OCI-LY7 (cell line): ENCODE results near the gene CT55. TPM values are rescaled to one million over a fixed set of nuclear protein-coding genes. Genes with fewer than 3 reads are reported as not detected.
"Not testable (repeated sequence)": the region's sequence is repeated elsewhere in the genome, so short reads cannot be mapped to it uniquely, and the experiment has no call there.

ENCODE experiments used
- BruUV-seq: library from RNA; stranded (reverse); fragments of 400-500 nt; replicated peaks from 2 replicates; lab custom pipeline; 2021; lab: Mats Ljungman, UMichigan
- CTCF ChIA-PET: fragments of 300-600 bp; sonication (Branson Sonifier 250); formaldehyde crosslinking; loops from one replicate; lab custom pipeline; 2022; ENCODE audit warnings: antibody characterized with exemption; ENCODE audit not compliant: unreplicated experiment; lab: Charles Lee
- POLR2A ChIA-PET: fragments of 300-600 bp; sonication (Branson Sonifier 250); formaldehyde crosslinking; loops from one replicate; lab custom pipeline; 2022; ENCODE audit warnings: antibody characterized with exemption; lab: Charles Lee
- DNase-seq: peaks from one replicate; pipeline ENCODE4 v3.0.0-alpha.2; 2015; ENCODE audit warnings: low spot score
- H2AFZ ChIP-seq: fragments of 200-600 bp; sonication (generic), shearing (Covaris generic); 2 replicates; pipeline ENCODE4 v1.6.1; 2014; ENCODE audit warnings: mild to moderate bottlenecking, antibody characterized with exemption, low read length, moderate library complexity
- H3K27ac ChIP-seq: fragments of 200-600 bp; sonication (generic); 2 replicates; pipeline ENCODE4 v1.5.1; 2014; ENCODE audit warnings: mixed run types, low read depth, mild to moderate bottlenecking, moderate library complexity, low read length, inconsistent platforms; ENCODE audit not compliant: poor library complexity, severe bottlenecking
- H3K36me3 ChIP-seq: fragments of 200-600 bp; sonication (generic); 2 replicates; pipeline ENCODE4 v1.6.1; 2014; ENCODE audit warnings: mild to moderate bottlenecking, antibody characterized with exemption, low read length, moderate library complexity, mixed read lengths; ENCODE audit not compliant: insufficient read depth
- H3K4me1 ChIP-seq: fragments of 200-600 bp; sonication (generic); 2 replicates; pipeline ENCODE4 v1.5.1; 2014; ENCODE audit warnings: mild to moderate bottlenecking, low read length; ENCODE audit not compliant: insufficient read depth, poor library complexity, severe bottlenecking
- H3K4me2 ChIP-seq: fragments of 200-600 bp; sonication (generic); 2 replicates; pipeline ENCODE4 v1.6.1; 2014; ENCODE audit warnings: mild to moderate bottlenecking, low read length
- H3K4me3 ChIP-seq: fragments of 200-600 bp; sonication (generic); 2 replicates; pipeline ENCODE4 v1.5.1; 2014; ENCODE audit warnings: mild to moderate bottlenecking, low read depth, low read length; ENCODE audit not compliant: poor library complexity, severe bottlenecking
- H3K79me2 ChIP-seq: fragments of 200-600 bp; sonication (generic); 2 replicates; pipeline ENCODE4 v1.6.1; 2016; ENCODE audit warnings: low read depth, mild to moderate bottlenecking, low read length, moderate library complexity, mixed read lengths; ENCODE audit not compliant: insufficient read depth
- H3K9me2 ChIP-seq: fragments of 200-600 bp; sonication (generic); 2 replicates; pipeline ENCODE4 v1.6.1; 2016; ENCODE audit warnings: mild to moderate bottlenecking, low read length, mixed read lengths; ENCODE audit not compliant: insufficient read depth
- H3K9me3 ChIP-seq: fragments of 200-600 bp; sonication (generic); 2 replicates; pipeline ENCODE4 v1.6.1; 2014; ENCODE audit warnings: mild to moderate bottlenecking, mixed run types, low read length, mixed read lengths
- H4K20me1 ChIP-seq: fragments of 200-600 bp; sonication (generic); 2 replicates; pipeline ENCODE4 v1.6.1; 2014; ENCODE audit warnings: mild to moderate bottlenecking, antibody characterized with exemption, low read length, moderate library complexity, mixed read lengths; ENCODE audit not compliant: insufficient read depth
- EZH2phosphoT487 ChIP-seq: fragments of 200-600 bp; sonication (generic); IDR thresholded peaks from 2 replicates; pipeline ENCODE4 v1.6.1; 2018; ENCODE audit warnings: low read depth, borderline replicate concordance, mild to moderate bottlenecking, mixed run types, antibody characterized with exemption, low read length, moderate library complexity, mixed read lengths
- intact Hi-C: fragments of 100-400 bp; cut with micrococcal nuclease; formaldehyde crosslinking; loops from one replicate; pipeline ENCODE4 v1.10.0; 2022; ENCODE audit not compliant: unreplicated experiment
- total RNA-seq, 2 experiments: library from RNA; depleted of rRNA in 1 of 2; stranded (reverse); fragments of >200 nt in 1 of 2; shearing (Covaris generic) in 1 of 2; gene quantifications; 2 replicates each; pipeline ENCODE4 v1.2.3, GENCODE V29; 2014 to 2022
- TF ChIP-seq, protein P1 (sequence below): fragments of 200-600 bp; sonication (generic); conservative IDR thresholded peaks from 2 replicates; pipeline ENCODE4 v1.5.1; 2014; ENCODE audit warnings: mild to moderate bottlenecking, antibody characterized with exemption, low read length, moderate library complexity, mixed read lengths

Gene CT55
- total RNA-seq, 2 experiments from 2014 or later: not detected

DNA sequence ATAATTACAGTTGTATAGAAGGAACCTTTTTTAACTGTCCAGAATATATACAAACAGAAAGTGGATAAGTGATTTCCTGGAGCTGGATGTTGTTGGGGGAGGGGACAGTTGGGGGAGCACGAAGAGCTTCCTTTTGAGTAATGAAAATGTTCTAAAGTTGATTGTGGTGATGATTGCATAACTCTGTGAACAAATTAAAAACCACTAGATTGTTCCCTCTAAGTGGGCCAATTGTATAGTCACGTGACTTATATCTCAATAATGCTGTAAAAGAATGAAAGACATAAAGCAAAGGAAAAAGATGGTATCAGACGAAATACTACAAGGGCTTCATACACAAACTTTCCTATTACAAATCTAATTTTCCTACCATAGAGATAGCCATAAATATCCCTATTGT is 2.7 kb downstream of the CT55 start:
- H3K9me3 ChIP-seq: no peaks in the 10 kb centered on the region
- H3K79me2 ChIP-seq: no peaks in the 10 kb centered on the region
- TF ChIP-seq EZH2phosphoT487: no peak
- TF ChIP-seq, protein P1, sequence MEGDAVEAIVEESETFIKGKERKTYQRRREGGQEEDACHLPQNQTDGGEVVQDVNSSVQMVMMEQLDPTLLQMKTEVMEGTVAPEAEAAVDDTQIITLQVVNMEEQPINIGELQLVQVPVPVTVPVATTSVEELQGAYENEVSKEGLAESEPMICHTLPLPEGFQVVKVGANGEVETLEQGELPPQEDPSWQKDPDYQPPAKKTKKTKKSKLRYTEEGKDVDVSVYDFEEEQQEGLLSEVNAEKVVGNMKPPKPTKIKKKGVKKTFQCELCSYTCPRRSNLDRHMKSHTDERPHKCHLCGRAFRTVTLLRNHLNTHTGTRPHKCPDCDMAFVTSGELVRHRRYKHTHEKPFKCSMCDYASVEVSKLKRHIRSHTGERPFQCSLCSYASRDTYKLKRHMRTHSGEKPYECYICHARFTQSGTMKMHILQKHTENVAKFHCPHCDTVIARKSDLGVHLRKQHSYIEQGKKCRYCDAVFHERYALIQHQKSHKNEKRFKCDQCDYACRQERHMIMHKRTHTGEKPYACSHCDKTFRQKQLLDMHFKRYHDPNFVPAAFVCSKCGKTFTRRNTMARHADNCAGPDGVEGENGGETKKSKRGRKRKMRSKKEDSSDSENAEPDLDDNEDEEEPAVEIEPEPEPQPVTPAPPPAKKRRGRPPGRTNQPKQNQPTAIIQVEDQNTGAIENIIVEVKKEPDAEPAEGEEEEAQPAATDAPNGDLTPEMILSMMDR: no peak
- DNase-seq: no peak
- no TSS peak for BruUV-seq
- intact Hi-C loops: no loop called here
- H3K27ac ChIP-seq: no peak overlapping the region
- no peak overlapping the region for H2AFZ ChIP-seq
- no peak overlapping the region for H3K4me3 ChIP-seq
- H3K4me2 ChIP-seq: no peak overlapping the region
- no peaks in the 10 kb centered on the region for H3K4me1 ChIP-seq
- no peaks in the 10 kb centered on the region for H4K20me1 ChIP-seq
- POLR2A ChIA-PET: no interaction called here
- H3K36me3 ChIP-seq: no peaks in the 10 kb centered on the region
- no peaks in the 10 kb centered on the region for H3K9me2 ChIP-seq
- CTCF ChIA-PET: no interaction called here

- POLR2A ChIA-PET, H2AFZ ChIP-seq, CTCF ChIA-PET, H3K4me1 ChIP-seq, H3K4me2 ChIP-seq, H4K20me1 ChIP-seq, H3K4me3 ChIP-seq, intact Hi-C loops, H3K36me3 ChIP-seq, DNase-seq, H3K27ac ChIP-seq, BruUV-seq, H3K9me2 ChIP-seq, H3K79me2 ChIP-seq, H3K9me3 ChIP-seq: not testable (repeated sequence)
Observed at GRCh38 chrX:135154688-135155087, 16.5 kb downstream of the CT55 start.

DNA sequence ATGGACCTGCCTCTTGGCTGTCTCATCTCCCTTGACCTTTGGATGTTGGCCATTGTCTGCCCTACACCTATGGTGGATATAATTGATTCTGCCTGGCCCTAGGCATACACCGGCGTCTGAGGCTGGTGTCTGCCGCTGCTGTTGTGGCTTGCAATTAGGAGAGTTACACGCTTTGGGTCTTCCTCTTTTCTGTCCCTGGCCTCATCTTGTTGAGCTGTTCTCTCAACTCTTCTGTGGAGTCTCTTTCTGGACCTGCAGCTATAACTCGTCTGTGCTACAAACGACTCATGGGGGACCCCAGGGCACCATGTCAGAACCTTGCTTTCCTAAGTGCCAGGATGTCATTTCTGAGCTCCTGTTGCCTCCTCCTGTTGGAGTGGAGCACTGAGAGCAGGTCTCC is 45.1 kb downstream of the CT55 start:
- H3K4me1 ChIP-seq, H3K4me3 ChIP-seq, CTCF ChIA-PET, H3K9me2 ChIP-seq, H4K20me1 ChIP-seq, H3K9me3 ChIP-seq, H3K79me2 ChIP-seq, H3K27ac ChIP-seq, H2AFZ ChIP-seq, DNase-seq, H3K36me3 ChIP-seq, POLR2A ChIA-PET, intact Hi-C loops, H3K4me2 ChIP-seq, BruUV-seq: not testable (repeated sequence)

DNA sequence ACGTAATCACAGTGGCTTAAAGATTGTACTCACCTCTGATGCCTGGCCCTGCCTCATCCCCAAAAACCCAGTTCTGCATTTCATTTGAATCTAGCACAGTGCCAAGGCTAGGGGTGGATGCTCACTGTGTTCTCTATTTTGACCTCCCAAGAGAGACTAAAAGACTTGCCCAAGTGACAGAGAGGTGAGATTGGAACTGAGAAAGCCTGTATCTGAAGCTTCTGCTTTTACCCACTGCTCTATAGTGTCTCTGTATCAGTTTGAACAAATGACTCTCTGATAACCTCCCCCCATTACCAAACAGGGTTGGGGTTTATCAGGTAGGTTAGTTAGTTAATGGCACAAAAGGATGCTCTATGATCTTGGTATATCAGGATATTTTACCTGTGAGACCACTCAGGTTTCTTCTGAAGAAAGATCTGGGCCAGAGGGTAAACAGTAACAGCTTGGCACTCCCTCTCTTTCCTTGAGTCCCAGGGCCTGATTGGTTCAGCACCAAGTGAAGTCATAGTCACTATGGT is 51.1 kb downstream of the CT55 start, which contains the start of gene ETDB:
ETDB (minus strand) TSS at position 471 of the 521 bp plus-strand sequence. CDS start 1,265 bp downstream, outside the sequence.
- H3K9me2 ChIP-seq, POLR2A ChIA-PET, H4K20me1 ChIP-seq, H3K4me3 ChIP-seq, H3K9me3 ChIP-seq, BruUV-seq, H3K4me2 ChIP-seq, H3K4me1 ChIP-seq, H3K36me3 ChIP-seq, H2AFZ ChIP-seq, H3K27ac ChIP-seq, CTCF ChIA-PET, intact Hi-C loops, H3K79me2 ChIP-seq, DNase-seq: not testable (repeated sequence)

DNA sequence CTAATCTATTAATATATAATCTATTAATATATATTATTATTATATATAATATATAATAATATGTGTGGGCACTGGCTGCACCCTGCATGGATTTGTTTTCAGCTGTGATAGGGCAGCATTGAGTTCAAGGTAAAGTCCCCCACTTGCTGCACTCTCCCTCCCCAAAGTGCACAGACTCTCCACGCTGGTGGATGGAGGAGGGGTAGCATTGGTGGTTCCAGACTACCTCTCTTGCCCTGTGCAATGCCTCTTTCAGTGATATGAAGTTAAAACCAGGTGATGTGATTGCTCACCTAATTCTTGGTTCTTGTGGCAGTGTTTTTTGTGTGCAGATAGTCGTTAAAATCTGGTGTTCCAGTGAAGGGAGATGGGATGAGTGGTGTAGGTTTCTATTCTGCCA is 55.1 kb downstream of the CT55 start:
- POLR2A ChIA-PET, intact Hi-C loops, BruUV-seq: not testable (repeated sequence)

More for the DNA sequence above, 55.1 kb downstream of the CT55 start:
- H4K20me1 ChIP-seq, H3K79me2 ChIP-seq, H3K27ac ChIP-seq, H3K9me3 ChIP-seq, H3K36me3 ChIP-seq, DNase-seq, H3K4me2 ChIP-seq, H2AFZ ChIP-seq, CTCF ChIA-PET, H3K4me1 ChIP-seq, H3K9me2 ChIP-seq, H3K4me3 ChIP-seq: not testable (repeated sequence)
